Kidney (tissue), 14 donors: ENCODE results near the gene OGFR. TPM values are rescaled to one million over a fixed set of nuclear protein-coding genes. Genes with fewer than 3 reads are reported as not detected.

Source experiments
- DNase-seq, 5 donors: peaks; one replicate each; pipeline ENCODE4 v3.0.0-alpha.2; 2013 to 2020
- FAIRE-seq: peaks from 2 replicates; lab custom pipeline; 2012; peaks lifted over from hg19 to GRCh38; lab: Jason Lieb, UNC
- H3K27ac ChIP-seq, 2 donors: one replicate each; pipeline ENCODE4 v1.7.0; 2013; ENCODE audit warnings: low read depth in 2 of 2, low read length in 2 of 2, inconsistent platforms in 1 of 2
- H3K27me3 ChIP-seq: one replicate; pipeline ENCODE4 v1.7.1; 2013; ENCODE audit warnings: low read length, inconsistent platforms; ENCODE audit not compliant: control insufficient read depth, insufficient read depth
- H3K36me3 ChIP-seq, 3 donors: one replicate each; pipeline versions ENCODE4 v1.7.0 to v1.7.1; 2013; ENCODE audit warnings: low read length in 3 of 3, control low read depth in 1 of 3, inconsistent platforms in 1 of 3; ENCODE audit not compliant: insufficient read depth in 3 of 3, control insufficient read depth in 2 of 3
- H3K4me1 ChIP-seq, 3 donors: one replicate each; pipeline versions ENCODE4 v1.7.0 to v1.7.1; 2013; ENCODE audit warnings: low read length in 3 of 3, inconsistent platforms in 1 of 3, low read depth in 1 of 3; ENCODE audit not compliant: control insufficient read depth in 2 of 3, insufficient read depth in 2 of 3
- H3K4me3 ChIP-seq, 3 donors: one replicate each; pipeline versions ENCODE4 v1.7.0 to v1.8.1; 2013; ENCODE audit warnings: low read length in 3 of 3, control low read depth in 1 of 3, inconsistent platforms in 1 of 3
- H3K9ac ChIP-seq, 3 donors: one replicate each; pipeline versions ENCODE4 v1.7.0 to v1.7.1; 2013; ENCODE audit warnings: low read length in 3 of 3, control low read depth in 1 of 3, inconsistent platforms in 1 of 3
- H3K9me3 ChIP-seq, 3 donors: one replicate each; pipeline versions ENCODE4 v1.7.0 to v1.7.1; 2013; ENCODE audit warnings: low read length in 3 of 3, control low read depth in 1 of 3, inconsistent platforms in 1 of 3; ENCODE audit not compliant: control insufficient read depth in 2 of 3, insufficient read depth in 1 of 3
- intact Hi-C: fragments of 100-400 bp; cut with DNase I; formaldehyde crosslinking; loops from one replicate; pipeline ENCODE4 v1.11.1; 2022
- polyA plus RNA-seq: library from polyadenylated mRNA; stranded (reverse); fragments of 350-450 nt; fragmentation: Illumina TruSeq; extraction: RNeasy Lipid Tissue Mini Kit (QIAGEN cat#74804); gene quantifications from one replicate; pipeline ENCODE4 v1.2.3, GENCODE V29; 2014; ENCODE audit warnings: low read depth, low replicate concordance; ENCODE audit not compliant: insufficient read depth
- total RNA-seq: library from RNA; stranded (reverse); fragmentation: NEBNext Ultra II Directional; extraction: Animal tissue kit (Norgen Biotek cat#: 25700); gene quantifications from one replicate; pipeline ENCODE4 v1.2.1, GENCODE V29; 2021
- TF ChIP-seq, protein P1 (sequence below): IDR thresholded peaks from 3 replicates; pipeline ENCODE4 v1.5.1; 2012; ENCODE audit warnings: mild to moderate bottlenecking, moderate library complexity, borderline replicate concordance; ENCODE audit not compliant: insufficient read depth; ENCODE audit errors: extremely low read depth
- donor health status: control.
- donor health status: control.
- donor health status: control.
- donor health status: control.
- donor health status: control.
- donor health status: DM: yes; HTN: yes; CAD: no.
- donor health status: Normal renal cell carcinoma (clear cell type).

Gene OGFR
- total and polyA plus RNA-seq, 2 donors from 2014 or later: 33.7 to 46.8 TPM

DNA sequence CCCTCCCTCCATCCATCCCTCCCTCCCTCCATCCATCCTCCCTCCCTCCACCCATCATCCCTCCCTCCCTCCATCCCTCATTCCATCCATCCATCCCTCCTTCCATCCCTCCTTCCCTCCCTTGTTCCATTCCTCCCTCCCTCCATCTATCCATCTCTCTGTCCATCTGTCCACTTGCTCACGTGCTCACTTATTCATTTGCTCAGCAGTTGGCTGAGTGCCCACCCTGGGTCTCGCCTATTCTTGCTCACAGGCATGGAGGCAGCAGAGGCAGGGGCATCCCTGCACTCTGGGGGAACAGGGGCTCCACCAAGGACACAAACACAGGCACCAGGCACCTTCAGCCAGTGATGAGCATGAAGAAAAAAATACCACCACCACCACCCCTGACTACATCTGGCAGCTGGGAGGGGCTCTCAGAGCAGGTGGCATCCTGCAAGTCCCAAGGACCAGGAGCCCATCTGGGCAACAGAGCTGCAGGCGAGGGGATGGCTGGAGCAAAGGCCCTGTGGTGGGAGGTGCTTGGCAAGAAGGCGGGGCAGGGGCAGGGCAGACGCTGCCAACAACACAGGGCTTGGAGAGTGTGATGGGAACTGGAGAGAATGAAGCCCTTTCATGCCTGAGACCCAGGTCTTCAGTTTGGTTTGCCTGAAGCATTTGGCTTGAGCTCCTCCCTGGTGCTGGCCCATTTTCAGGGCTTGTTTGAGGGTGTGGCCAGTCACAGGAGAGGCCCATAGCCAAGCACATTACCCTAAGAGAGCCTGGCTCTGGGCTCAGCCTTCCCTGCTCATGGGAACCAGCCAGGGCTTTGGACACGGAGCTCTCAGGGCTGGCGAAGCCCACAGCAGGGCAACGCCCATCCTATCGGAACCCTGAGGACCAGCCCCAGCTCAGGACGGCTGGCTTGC lies 48.6 kb upstream of the OGFR start:
- Histone ChIP-seq H3K9ac (no peak overlapping the region), H3K27me3 (no peaks in the 10 kb centered on the region), H3K9me3 (peaks cover 0 to 3% (median 0%) of the 10 kb centered on the region in 3 donors), H3K36me3 (no peaks in the 10 kb centered on the region), H3K4me1 (peaks cover 0 to 2% (median 0%) of the 10 kb centered on the region in 3 donors), H3K27ac (no peak overlapping the region), H3K4me3 (no peak overlapping the region)
- TF ChIP-seq, protein P1, sequence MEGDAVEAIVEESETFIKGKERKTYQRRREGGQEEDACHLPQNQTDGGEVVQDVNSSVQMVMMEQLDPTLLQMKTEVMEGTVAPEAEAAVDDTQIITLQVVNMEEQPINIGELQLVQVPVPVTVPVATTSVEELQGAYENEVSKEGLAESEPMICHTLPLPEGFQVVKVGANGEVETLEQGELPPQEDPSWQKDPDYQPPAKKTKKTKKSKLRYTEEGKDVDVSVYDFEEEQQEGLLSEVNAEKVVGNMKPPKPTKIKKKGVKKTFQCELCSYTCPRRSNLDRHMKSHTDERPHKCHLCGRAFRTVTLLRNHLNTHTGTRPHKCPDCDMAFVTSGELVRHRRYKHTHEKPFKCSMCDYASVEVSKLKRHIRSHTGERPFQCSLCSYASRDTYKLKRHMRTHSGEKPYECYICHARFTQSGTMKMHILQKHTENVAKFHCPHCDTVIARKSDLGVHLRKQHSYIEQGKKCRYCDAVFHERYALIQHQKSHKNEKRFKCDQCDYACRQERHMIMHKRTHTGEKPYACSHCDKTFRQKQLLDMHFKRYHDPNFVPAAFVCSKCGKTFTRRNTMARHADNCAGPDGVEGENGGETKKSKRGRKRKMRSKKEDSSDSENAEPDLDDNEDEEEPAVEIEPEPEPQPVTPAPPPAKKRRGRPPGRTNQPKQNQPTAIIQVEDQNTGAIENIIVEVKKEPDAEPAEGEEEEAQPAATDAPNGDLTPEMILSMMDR: no peak
- DNase-seq: peak in 1 of 5 donors; percentile 41
- FAIRE-seq: no peak
- intact Hi-C loops: no loop called here

- Histone ChIP-seq H3K27me3 (no peaks in the 10 kb centered on the region), H3K4me1 (peaks cover 0 to 2% (median 0%) of the 10 kb centered on the region in 3 donors), H3K27ac (no peak overlapping the region), H3K36me3 (no peaks in the 10 kb centered on the region), H3K9me3 (peaks cover 0 to 3% (median 0%) of the 10 kb centered on the region in 3 donors), H3K4me3 (no peak overlapping the region), H3K9ac (no peak overlapping the region)
- TF ChIP-seq, protein P1: no peak
- DNase-seq (peak in 1 of 5 donors; percentile 52), FAIRE-seq (no peak)
- intact Hi-C loops: no loop called here
Measured at GRCh38 chr20:62758226-62758912, 46.3 kb upstream of the OGFR start.

- H3K27ac ChIP-seq: no peak overlapping the region
- intact Hi-C loops: no loop called here
- H3K4me3 ChIP-seq: no peak overlapping the region
- no peak overlapping the region for H3K9ac ChIP-seq
- H3K27me3 ChIP-seq: no peaks in the 10 kb centered on the region
- H3K9me3 ChIP-seq: peaks cover 0 to 3% (median 0%) of the 10 kb centered on the region in 3 donors
- H3K4me1 ChIP-seq: peaks cover 0 to 2% (median 0%) of the 10 kb centered on the region in 3 donors
- DNase-seq (peak in 1 of 5 donors; percentile 56), FAIRE-seq (no peak)
- TF ChIP-seq, protein P1: no peak
- H3K36me3 ChIP-seq: no peaks in the 10 kb centered on the region
Measured at GRCh38 chr20:62759981-62760431, 44.6 kb upstream of the OGFR start.
